GF-D8 (cell line): Measurements from ENCODE around the gene TMPRSS12.
A peak's percentile ranks its signal among the peaks of the same experiment; 100 is the strongest.
"Not testable (repeated sequence)": the region's sequence is repeated elsewhere in the genome, so short reads cannot be mapped to it uniquely, and the experiment has no call there.

Experiments
- DNase-seq: peaks from one replicate; lab custom pipeline; 2025; lab: John Stamatoyannopoulos, UW

Gene TMPRSS12, protein sequence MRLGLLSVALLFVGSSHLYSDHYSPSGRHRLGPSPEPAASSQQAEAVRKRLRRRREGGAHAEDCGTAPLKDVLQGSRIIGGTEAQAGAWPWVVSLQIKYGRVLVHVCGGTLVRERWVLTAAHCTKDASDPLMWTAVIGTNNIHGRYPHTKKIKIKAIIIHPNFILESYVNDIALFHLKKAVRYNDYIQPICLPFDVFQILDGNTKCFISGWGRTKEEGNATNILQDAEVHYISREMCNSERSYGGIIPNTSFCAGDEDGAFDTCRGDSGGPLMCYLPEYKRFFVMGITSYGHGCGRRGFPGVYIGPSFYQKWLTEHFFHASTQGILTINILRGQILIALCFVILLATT

DNA sequence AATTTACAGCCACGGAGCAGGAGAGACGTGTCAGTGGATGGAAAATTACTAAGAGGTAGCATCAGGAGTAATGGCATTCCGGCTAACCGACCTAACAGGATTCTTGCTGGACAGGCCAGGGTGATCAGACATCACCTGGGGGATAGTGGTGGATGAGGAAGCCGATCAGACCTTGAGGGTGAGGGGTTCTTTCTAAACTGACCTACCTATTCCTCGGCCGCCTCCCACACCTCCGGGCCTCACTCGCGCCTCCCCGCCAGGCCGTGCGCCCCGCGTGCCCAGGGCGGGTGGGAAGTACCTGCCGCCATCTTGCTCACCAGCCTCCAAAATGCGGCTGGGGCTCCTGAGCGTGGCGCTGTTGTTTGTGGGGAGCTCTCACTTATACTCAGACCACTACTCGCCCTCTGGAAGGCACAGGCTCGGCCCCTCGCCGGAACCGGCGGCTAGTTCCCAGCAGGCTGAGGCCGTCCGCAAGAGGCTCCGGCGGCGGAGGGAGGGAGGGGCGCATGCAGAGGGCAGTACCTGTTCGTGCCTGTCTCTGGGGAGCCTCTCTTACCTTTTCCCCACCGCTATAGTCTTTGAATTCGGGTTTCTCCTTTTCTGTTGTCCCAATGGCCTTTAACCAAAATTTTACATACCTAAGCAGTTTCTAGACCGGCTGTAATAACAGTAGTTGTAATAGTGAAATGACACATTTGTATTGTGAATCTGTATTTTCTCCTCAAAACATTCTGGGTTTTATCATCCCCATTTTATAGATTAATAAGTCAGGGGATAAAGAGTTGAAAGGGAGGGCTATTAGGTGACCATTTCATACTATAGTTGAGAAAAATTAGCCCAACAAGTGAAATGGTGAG lies at the start of gene TMPRSS12:
Gene TMPRSS12 (plus strand): TSS at position 290 of the 857 bp plus-strand sequence. CDS start 39 bp downstream, at position 329.
- no peak for DNase-seq

DNA sequence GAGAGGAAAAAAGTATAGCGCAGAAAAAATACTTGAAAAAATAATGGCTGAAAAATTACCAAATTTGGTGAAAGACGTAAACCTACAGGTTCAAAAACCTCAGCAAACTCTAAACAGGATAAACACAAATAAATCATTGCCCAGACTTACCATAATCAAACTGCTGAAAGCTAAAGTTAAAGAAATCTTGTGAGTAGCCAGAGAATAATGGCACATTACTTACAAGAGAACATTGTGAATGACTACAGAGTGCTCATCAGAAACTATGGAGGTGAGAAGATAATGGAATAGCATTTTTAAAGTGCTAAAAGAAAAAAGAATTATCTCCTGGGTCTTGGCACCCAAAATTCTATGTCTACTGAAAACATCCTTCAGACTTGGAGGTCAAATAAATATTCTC lies 42.8 kb upstream of the TMPRSS12 start:
- no peak for DNase-seq

DNA sequence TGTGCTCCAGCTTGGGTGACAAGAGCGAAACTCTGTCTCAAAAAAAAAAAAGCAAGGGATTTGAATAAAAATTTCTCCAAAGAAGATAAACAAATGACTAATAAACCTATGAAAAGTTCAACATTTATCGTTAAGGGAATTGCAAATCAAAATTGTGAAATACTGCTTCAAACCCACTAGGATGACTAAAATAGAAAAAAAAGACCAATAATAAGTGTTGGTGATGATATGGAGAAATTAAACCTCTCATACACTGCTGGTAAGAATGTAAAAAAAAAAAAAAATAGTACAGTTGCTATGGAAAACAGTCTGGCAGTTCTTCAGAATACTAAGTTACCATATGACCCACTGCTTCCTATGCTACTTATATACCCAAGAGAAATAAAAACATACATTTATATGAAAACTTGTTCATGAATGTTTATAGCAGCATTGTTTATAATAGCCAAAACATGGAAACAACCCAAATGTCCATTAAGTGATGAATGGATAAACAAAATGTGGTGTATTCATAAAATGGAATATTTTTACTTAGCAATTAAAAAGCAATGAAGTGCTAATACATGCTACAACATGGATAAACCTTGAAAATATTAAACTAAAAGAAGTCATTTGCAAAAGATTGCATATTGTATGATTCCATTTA lies 39.4 kb upstream of the TMPRSS12 start:
- DNase-seq: no peak

DNA sequence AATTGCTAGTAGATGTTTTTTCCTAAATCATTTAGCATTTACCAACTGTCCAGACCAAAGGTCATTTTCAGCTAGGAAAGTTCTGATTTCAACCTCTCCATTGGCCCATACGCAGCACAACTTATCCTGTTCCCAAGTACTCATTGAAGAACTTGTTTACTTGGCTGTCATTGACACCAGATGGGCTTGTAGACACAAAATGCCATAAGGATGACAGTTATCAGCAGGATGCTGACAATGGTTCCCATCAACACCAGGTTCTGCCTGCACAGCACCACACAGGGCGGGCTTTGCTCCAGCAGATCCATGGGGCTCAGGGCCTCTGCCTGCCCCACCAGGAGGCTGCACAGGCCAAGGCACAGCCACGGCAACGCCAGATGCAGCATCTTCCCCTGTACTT lies 36.5 kb upstream of the TMPRSS12 start:
- no peak for DNase-seq

DNA sequence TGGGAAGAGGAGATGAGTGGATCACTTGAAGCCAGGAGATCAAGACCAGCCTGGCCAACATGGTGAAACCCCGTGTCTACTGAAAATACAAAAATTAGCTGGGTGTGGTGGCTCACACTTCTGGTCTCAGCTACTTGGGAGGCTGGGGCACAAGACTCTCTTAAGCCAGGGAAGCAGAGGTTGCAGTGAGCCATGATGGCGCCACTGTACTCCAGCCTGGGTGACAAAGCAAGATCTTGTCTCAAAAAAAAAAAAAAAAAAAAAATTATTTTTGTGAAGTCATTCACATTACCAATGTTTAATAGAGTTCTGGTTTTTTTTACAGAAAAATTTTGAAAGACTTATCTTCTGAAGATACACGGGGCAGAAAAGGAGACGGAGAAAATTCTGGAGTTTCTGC lies 33.6 kb upstream of the TMPRSS12 start:
- not testable (repeated sequence) for DNase-seq

DNA sequence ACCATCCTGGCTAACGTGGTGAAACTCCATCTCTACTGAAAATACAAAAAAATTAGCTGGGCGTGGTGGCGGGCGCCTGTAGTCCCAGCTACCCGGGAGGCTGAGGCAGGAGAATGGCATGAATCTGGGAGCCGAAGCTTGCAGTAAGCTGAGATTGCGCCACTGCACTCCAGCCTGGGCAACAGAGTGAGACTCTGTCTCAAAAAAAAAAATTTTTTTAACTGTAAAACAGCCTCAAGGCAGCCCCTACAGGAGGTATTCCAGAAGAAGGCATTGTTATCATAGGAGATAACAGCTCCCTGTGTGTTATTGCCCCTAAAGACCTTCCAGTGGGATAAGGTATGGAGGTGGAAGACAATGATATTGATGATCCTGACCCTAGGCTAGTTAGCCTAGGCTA lies 27.8 kb upstream of the TMPRSS12 start:
- DNase-seq: not testable (repeated sequence)

DNA sequence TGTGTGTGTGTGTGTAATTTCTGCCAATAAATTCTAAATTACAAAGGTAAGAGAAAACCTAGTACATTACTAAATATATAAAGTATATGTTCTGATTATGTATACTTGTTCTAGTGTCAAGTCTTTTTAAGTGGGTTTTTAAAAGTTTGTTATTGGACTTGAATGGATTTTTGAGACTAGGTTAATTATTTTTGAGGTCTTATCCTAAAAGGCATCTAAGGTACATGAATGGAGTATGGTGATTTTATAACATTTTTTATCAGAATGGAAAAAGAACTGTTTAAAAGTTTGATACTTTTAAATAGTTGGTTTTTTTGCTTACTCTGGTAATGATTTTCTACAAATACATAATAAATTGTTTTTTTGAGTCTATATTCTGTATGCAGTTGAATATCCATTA lies 22.5 kb upstream of the TMPRSS12 start:
- DNase-seq: no peak

DNA sequence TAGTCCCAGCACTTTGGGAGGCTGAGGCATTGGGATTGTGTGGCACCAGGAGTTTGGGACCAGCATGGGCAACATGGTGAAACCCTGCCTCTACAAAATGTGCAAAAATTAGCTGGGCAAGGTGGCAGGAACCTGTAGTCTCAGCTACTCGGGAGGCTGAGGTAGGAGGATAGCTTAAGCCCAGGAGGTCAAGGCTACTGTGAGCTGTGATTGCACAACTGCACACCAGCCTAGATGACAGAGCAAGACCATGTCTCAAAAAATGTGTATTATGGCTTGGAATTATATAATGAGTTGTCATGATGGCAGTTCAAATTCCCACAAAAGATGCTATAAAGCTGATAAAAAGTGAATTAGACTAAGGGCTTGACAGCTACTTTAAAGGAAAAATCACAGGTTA lies 20.6 kb upstream of the TMPRSS12 start:
- no peak for DNase-seq

DNA sequence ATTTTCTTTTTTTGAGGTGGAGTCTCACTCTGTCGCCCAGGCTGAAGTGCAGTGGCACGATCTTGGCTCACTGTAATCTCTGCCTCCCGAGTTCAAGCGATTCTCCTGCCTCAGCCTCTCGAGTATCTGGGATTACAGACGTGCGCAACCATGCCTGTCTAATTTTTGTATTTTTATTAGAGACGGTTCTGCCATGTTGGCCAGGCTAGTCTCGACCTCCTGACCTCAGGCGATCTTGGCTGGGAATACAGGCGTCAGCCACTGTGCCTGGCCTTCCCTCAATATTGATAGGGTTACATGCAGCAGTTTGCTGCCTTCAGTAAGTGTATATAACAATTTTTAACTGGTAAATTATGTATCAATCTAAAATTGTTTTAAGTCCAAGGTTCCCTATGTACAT lies 19.0 kb upstream of the TMPRSS12 start:
- DNase-seq: not testable (repeated sequence)

DNA sequence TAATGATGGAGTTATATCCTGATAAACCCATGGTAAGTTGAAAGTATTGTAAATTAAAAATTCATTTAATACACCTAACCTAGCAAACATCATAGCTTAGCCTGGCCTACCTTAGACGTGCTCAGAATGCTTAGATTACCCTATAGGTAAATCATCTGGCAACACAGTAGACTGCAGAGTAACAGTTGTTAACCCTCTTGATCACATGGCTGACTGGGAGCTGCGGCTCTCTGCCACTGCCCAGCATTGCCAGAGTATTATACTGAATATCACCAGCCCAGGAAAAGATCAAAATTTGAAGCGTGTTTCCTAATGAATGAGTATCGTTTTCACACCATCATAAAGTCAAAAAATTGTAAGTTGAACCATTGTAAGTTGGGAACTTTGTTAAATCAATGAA lies 17.8 kb upstream of the TMPRSS12 start:
- DNase-seq: no peak

DNA sequence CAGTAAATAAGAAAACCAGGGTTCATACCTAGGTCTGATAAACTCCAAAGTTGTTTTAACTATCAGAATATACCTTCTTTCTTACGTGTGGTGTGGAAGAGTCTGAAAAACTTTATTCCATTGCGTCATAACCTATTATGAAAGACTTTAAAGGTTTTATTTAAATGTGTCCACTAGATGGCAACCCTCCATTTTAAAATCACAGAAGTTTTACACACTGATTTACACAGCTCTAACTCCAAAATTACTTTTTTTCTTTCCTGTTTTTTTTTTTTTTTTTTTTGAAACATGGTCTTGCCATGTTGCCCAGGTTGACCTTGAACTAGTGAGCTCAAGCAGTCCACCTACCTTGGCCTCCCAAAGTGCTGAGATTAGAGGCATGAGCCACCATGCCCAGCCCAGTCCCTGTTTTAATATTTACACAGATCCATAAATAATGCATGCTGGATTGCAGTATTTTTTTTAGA lies 17.3 kb upstream of the TMPRSS12 start:
- peak; percentile 52 for DNase-seq

DNA sequence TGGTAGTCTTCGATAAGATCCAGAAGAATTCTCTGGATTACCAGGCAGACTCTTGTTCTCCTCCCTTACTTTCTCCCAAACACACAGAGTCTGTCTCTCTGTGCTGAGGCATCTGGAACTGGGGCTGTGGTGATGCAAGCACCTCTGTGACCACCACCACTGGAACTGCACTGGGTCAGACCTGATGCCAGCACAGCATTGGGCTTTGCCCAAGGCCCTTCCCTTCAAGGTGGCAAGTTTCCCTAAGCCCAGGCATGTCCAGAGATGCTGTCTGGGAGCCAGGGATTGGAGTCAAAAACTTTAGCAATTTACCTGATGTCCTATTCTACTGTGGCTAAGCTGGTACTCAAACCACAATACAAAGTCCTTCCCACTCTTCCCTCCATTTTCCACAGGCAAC lies 14.6 kb upstream of the TMPRSS12 start:
- DNase-seq: no peak

DNA sequence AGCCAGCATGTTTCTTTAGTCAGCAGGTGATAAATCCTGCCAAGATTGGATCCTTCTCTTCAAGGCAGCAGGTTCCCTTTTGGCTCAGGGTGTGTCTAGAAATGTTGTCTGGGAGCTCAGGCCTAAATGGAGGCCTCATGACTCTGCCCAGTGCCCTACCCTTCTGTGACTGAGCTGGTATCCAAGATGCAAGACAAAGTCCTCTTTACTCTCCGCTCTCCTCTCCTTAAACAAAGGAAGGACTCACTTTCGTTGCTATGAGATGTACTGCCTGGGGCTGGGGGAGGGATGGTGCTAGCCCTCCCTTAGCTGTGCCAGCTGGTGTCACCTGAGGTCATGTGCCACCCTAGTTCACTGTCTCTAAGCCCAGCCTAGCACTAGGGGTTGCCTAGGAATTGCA lies 13.8 kb upstream of the TMPRSS12 start:
- no peak for DNase-seq

DNA sequence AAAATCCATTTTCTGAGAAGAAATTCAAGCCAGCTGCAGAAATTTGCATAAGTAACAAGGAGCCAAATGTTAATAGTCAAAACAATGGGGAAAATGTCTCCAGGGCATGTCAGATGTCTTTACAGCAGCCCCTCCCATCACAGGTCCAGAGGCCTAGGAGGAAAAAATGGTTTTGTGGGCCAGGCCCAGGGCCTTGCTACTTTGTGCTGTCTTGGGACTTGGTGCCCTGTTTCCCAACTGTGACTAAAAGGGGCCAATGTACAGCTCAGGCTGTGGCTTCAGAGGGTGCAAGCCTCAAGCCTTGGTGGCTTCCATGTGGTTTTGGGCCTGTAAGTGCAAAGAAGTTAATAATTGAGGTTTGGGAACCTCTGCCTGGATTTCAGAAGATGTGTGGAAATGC lies 8.9 kb upstream of the TMPRSS12 start:
- DNase-seq: not testable (repeated sequence)

DNA sequence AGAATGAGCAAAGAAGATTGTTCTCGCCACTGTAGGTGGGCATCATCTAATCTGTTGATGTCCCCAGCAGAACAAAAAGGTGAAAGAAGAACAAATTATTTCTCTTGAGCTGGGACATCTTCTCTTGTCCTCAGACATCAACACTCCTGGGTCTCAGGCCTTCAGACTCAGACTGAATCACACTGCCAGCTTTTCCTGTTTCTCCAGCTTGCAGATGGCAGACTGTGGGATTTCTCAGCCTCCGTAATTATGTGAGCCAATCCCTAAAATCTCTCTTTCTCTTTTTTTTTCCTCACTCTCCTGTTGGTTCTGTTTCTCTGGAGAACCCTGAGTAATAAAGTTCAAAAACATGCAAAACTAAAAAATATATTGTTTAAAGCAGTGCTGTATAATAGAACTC lies 3.7 kb upstream of the TMPRSS12 start:
- no peak for DNase-seq

DNA sequence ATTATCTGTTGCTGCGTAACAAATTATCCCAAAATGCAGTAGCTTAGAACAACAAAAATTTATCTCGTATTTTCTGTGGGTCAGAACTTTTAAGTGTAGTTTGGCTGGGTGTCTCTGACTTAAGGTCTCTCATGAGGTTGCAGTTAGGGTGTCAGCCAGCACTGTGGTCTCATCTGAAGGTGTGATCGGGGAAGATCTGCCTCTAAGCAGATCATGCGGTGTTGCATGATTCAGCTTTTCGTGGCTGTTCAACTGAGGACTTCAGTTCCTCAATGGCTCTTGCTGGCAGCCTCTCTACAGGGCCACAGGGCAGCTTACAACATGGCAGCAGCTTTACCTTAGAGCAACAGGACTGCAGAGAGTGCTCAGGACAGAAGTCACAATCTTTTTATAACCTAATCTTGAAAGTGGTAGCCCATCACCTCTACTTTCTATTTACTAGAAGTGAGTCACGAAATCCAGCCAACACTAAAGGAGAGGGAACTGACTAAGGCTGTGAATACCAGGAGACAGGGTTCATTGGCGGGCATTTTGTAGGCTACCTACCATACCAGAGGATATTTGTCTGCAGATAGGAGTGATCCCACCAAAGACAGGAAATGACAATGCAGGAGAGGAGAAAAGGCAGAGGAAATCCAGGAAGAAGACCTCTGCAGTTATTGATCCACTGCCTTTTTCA lies 1.8 kb upstream of the TMPRSS12 start:
- DNase-seq: no peak

DNA sequence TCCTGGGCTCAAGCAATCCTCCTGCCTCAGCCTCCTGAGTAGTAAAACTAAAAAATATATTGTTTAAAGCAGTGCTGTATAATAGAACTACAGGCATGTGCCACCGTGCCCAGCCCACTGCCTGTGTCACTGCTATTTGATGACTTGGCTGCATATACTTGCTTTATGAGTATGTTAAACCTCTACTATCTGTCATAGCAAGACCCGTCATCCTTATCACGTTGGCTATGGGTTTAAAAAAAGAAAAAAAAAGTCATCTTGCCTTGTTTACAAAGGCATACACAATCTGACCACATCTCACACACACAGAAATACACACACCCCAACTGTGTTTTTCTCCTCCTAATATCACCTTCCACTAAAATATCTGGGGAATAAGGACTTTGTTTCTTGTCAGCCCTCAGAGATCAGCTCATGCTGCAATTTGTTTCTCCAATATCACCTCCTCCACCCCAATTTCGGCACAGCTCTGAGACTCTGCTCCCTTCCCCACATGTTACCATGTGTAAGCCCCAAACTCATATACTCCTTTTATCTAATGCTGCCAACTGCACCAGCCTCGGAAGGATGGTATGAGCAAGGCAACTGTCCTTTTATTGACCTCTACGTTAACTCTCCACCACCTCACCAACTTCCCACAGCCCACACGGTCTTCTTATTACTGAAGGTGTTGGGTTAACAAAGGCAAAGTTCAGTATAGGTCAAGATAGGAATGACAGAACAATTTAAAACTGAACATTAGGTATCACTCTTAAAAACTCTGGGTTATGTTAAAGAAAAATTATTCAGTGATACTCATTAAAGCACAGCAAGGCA lies 802 bp upstream of the TMPRSS12 start:
- no peak for DNase-seq

DNA sequence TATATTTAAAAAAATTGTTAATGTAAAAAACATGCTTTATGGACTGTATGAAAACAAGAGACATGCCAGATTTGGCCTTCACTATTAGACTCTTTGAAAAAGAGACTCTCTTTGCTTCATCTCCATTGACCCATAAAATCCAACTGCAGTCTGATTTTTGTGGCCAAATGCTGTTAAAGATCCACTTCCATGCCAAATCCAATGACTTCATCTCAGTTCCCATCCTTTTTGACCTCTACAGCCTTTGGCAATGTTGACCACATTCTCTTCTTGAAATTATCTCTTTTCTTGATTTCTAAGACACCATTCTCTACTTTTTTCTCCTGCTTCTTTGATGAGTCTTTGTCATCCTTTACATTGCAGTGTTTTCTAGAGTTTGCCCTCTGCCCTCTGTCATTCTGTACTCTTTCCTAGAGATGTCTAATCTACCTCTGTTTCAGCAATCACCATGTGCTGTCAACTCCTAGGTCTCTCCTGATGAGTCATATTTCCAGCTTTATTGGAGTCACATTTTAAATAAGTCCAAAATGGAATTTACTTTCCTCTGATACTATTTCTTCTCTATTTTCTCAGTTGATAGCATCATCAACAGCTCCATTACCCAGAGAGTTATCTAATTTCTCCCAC lies 2.4 kb downstream of the TMPRSS12 start:
- no peak for DNase-seq

DNA sequence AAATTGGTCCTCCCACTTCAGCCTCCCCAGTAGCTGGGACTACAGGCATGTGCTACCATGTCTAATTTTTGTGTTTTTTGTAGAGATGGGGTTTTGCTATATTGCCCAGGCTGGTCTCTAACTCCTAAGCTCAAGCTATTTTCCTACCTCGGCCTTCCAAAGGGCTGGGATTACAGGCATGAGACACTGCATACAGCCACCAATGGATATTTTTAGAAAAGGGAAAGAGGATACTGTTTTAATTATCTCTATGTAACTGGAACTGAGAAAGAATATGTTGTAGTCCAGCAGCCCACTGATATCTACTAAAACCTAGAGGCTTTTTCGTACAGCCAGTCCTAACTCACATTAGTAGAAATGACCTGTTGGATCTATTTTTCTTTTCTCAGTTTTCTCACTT lies 6.2 kb downstream of the TMPRSS12 start:
- no peak for DNase-seq

DNA sequence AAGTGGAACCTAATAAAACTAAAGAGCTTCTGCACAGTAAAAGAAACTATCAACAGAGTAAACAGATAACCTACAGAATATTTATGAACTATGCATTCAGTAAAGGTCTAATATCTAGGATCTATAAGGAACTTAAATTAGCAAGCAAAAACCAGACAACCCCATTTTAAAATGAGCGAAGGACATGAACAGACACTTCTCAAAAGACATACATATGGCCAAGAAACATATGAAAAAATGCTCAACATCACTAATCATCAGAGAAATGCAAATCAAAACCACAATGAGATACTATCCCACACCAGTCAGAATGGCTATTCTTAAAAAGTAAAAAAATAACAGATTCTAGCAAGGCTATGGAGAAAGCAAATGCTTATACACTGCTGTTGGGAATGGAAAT lies 12.5 kb downstream of the TMPRSS12 start:
- not testable (repeated sequence) for DNase-seq

DNA sequence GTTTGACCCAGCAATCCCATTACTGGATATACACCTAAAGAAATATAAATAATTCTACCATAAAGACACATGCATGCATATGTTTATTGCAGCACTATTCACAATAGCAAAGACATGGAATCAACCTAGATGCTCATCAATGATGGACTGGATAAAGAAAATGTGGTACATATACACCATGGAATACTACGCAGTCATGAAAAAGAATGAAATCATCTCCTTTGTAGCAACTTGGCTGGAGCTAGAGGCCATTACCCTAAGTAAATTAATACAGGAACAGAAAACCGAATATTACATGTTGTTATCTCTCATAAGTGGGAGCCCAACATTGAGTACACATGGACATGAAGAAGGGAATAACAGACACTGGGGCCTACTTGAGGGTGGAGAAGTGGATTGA lies 13.0 kb downstream of the TMPRSS12 start:
- DNase-seq: not testable (repeated sequence)
